ENCODE measurements around the gene TAPBP. TPM values are rescaled to one million over a fixed set of nuclear protein-coding genes. Genes with fewer than 3 reads are reported as not detected.
A peak's percentile ranks its signal among the peaks of the same experiment; 100 is the strongest.
"Not testable (repeated sequence)": the region's sequence is repeated elsewhere in the genome, so short reads cannot be mapped to it uniquely, and the experiment has no call there.

TAPBP gene
- total RNA-seq, 1 donor from 2014 or later, result 10.2 TPM

GRCh38 chr6:33278392-33278741 is 35.5 kb downstream of the TAPBP start:
- no peak for FAIRE-seq
- DNase-seq (ENCODE audit: low spot score in 2 of 2), result no peak

- DNase-seq (ENCODE audit: low spot score in 2 of 2) (peak in 1 of 2 donors; percentile 11), FAIRE-seq (no peak)
Observed at GRCh38 chr6:33277663-33278391, 36.1 kb downstream of the TAPBP start.

- FAIRE-seq, result no peak
- peak; percentile 70 to 84 for DNase-seq (ENCODE audit: low spot score in 2 of 2)
Observed at GRCh38 chr6:33276864-33277662, 36.8 kb downstream of the TAPBP start, which contains the start of gene B3GALT4. Gene B3GALT4, plus strand, starts transcription at chr6:33277123. Its CDS starts 297 bp downstream, at chr6:33277420.

DNA sequence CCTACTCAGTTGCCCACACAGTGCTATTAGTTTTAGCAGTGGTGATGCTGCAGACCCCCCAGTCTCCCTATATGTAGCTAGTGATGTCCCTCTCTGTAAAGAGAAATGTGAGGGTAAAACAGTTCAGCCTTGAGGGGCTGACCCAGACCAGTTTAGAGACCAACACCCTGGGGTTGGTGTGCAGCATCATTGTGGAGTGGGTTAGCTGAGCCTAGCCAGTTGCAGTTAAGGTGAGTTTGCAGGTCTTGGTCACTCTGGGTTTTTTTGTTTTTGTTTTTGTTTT is 37.4 kb downstream of the TAPBP start:
- FAIRE-seq (no peak), DNase-seq (ENCODE audit: low spot score in 2 of 2) (peak in 1 of 2 donors; percentile 33)

DNA sequence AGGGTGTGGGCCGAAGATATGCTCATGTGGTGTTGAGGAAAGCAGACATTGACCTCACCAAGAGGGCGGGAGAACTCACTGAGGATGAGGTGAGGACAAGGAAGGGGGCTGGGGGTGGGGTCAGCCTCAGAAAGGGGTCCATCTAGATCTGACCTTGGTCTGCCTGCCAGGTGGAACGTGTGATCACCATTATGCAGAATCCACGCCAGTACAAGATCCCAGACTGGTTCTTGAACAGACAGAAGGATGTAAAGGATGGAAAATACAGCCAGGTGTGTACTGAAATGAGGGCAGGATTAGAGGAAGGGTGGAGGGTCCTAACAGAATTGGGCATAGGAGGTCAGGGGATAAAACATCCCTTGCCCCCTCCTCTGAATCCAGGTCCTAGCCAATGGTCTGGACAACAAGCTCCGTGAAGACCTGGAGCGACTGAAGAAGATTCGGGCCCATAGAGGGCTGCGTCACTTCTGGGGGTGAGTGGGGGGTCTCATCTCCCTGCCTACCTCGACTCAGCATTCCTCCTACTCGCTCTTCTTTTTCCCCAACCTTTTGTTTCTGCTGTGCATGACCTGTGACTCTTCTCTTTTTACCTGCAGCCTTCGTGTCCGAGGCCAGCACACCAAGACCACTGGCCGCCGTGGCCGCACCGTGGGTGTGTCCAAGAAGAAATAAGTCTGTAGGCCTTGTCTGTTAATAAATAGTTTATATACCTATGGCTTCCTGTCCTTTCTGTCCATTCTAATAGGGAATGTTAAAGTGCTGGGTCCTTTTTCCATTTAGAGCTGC is 37.9 kb downstream of the TAPBP start:
- not testable (repeated sequence) for FAIRE-seq
- DNase-seq (ENCODE audit: low spot score in 2 of 2), result peak in 1 of 2 donors; percentile 17

- DNase-seq (ENCODE audit: low spot score in 2 of 2) (no peak), FAIRE-seq (no peak)
Observed at GRCh38 chr6:33273924-33274902, 39.7 kb downstream of the TAPBP start.

- DNase-seq (ENCODE audit: low spot score in 2 of 2) (no peak), FAIRE-seq (no peak)
Observed at GRCh38 chr6:33273129-33273923, 40.6 kb downstream of the TAPBP start.

DNA sequence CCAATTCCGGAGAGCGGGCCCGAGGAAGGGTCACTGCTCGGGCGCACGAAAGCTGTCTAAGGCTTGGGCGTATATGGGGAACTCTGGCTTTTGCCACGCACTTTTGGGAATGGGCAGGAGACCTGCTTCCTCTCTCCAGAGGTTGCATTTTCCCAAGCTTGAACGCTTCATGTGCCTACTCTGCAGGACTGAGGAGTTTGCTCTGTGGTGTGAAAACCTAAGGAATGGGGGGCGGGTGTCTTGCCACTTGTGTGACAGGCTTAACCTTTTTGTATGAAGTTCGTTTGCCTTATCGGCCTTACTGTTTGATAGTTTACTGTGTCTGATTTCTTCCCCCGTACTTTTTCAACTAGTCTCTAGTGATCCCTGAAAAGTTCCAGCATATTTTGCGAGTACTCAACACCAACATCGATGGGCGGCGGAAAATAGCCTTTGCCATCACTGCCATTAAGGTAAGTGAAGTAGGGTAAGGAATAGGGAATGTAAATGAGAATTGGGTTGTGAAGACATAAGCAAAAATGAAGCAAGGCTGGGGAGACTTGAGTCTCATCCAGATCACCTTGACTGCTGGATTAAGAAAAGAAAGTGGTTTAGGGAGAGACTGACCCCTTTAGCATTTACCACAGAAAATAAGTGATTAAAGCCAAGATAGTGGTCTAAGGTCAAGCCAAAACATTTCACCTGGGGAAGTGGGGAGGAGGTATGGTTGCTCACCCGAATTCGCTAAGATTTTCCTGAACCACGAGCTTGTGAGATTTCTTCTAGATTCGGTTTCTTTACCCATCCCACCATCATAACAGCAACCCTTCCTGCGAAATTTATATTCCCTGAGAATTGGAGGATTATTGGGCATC is 41.4 kb downstream of the TAPBP start:
- no peak for DNase-seq (ENCODE audit: low spot score in 2 of 2)
- FAIRE-seq, result no peak

- DNase-seq (ENCODE audit: low spot score in 2 of 2) (peak; percentile 90 to 91), FAIRE-seq (peak; percentile 65)
Observed at GRCh38 chr6:33271468-33272274, 42.2 kb downstream of the TAPBP start, which contains the start of the genes RPS18 and VPS52. Gene RPS18, plus strand, starts transcription at chr6:33272075. Its CDS starts 45 bp downstream, at chr6:33272120. Gene VPS52, minus strand, starts transcription at chr6:33271876. Its CDS starts 201 bp downstream, at chr6:33271675.

DNA sequence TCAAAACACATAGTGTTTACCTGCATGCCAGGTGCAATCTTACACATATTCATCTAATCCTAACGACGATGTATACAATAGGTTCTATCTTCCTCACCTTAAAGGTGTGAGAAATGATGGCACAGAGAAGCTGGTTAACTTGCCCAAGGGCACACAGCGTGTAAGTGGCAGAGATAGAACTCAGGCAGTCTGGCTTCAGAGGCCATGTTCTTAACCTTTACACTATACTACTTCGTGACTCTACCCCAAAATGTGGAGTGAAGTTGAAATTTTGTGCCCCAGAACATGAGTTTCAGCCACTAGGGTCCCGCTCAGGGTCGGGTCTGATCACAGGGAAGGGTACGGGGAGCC is 42.8 kb downstream of the TAPBP start:
- no peak for FAIRE-seq
- no peak for DNase-seq (ENCODE audit: low spot score in 2 of 2)

DNA sequence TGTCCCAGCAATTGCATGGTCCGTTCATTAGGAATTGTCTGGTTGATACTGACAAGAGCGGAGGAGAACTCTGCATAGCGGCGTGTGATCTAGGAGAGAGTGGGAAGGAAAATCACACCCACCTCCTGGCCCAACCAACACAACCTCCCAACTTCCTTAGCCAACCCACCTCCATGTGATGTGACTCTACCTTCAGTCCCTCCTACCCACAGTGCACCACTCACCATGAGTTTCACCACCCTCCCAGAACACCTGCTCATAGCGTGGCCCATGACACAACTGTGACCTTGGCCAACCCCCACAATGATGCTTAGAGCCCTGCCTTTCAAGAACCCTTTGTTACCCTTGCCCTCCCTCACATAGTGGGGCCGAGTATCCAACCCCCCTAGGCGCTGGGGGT is 49.9 kb downstream of the TAPBP start:
- DNase-seq (ENCODE audit: low spot score in 2 of 2) (no peak), FAIRE-seq (no peak)

GRCh38 chr6:33262490-33262889 is 51.4 kb downstream of the TAPBP start:
- DNase-seq (ENCODE audit: low spot score in 2 of 2); FAIRE-seq: not testable (repeated sequence)

DNA sequence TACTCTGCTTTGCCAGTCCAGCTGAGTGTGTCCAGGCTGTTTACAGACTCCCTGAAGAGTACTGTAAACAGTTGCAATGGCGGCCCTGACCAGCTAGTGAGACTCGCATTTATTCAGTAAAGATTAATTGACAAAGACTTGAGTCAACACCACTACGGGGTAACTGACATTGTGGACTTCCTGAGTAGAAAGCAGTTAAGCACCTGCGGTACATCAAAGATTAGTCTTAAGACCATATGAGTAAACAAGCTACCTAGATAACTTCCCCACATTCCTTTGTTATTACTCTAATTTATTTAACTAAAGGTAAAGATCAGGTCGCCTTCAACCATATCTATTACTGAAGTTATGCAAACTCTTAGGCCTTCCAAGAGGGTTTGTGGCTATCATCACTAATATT is 54.8 kb downstream of the TAPBP start:
- FAIRE-seq (no peak), DNase-seq (ENCODE audit: low spot score in 2 of 2) (no peak)

DNA sequence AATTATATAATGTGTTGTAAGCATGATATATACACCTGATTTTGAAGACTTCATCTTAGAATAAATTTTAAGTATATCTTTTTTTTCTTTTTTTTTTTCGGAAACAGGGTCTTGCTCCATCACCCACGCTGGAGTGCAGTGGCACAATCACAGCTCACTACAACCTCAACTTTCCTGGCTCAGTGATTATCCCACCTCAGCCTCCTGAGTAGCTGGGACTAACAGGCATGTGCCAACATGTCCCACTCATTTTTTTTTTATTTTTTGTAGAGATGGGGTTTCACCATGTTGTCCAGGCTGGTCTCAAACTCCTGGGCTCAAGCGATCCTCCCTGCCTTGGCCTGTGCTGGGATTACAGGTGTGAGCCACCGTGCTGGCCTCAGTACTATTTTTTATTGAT is 59.3 kb downstream of the TAPBP start:
- DNase-seq (ENCODE audit: low spot score in 2 of 2), result no peak

DNA sequence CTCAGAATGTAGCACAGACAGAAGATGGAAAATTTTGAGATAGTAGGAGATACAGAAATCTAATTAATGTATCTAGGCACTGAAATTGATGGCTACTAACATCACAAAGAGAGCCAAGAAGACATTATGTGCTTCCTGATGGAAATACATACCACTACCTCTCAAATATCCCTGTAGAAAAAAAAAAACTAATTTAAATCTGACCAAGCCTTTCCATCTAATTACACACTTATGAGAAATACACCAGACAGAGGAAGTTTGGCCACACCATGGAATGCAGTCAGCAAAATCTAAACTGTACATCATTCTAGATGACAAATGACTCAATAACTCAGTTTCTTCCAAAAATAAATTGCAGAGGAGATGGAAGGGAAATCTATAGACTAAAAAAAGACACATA is 61.1 kb downstream of the TAPBP start:
- DNase-seq (ENCODE audit: low spot score in 2 of 2) (no peak), FAIRE-seq (no peak)

More for the DNA sequence above, 59.3 kb downstream of the TAPBP start:
- no peak for FAIRE-seq

DNA sequence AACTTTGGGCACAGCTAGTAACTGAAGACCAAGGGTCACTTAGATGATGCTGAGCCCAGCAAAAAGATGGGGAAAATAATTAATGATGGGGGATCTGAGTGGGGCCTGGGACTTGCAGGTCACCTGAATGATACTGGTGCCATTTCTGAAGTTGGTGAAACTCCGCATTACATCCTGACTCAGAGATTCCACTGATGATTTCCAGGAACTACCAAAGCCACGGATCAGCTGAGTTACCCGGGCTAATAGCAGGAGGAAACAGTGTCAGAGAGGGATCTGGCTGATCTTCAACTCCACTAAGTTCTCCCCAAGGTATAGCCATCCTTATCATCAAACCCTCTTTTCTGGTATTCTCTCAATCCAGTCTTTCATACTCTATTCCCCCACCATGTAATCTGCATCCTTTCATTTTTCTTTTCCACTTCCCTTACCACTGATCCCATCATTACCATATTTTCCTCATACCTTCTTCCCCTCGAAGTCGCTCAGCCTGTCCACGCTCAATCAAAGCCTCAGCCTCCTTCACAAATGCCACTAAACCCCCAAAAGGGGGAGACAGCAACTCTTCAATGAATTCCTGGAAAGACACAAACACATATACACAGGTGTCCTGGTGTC is 62.4 kb downstream of the TAPBP start:
- DNase-seq (ENCODE audit: low spot score in 2 of 2) (no peak), FAIRE-seq (no peak)

DNA sequence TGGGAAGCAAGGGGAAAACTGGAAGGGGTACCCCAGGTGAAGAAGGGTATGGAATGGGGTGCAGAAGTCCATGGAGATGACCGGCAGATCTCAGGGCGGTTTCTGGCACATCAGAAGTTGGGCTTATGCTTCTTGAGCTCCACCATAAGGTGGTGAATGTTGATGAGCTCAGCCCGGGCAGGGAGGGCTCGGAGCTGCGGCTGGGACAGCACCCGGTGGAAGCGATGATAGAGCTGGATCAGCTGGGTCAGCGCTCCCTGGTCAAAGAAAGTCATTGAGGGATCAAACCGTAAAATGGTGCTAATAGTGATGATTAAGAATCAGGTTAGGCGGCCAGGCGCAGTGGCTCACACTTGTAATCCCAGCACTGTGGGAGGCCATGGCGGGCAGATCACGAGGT is 63.1 kb downstream of the TAPBP start:
- FAIRE-seq, result no peak
- no peak for DNase-seq (ENCODE audit: low spot score in 2 of 2)
